GM12872 (cell line): ENCODE measurements around the gene ZNF625.

Experiments
- CTCF ChIP-seq: IDR thresholded peaks from 3 replicates; pipeline ENCODE4 v1.5.1; 2011; ENCODE audit warnings: low read depth, mild to moderate bottlenecking, low read length, moderate library complexity; ENCODE audit not compliant: insufficient read depth

ZNF625 gene

GRCh38 chr19:12145348-12145747, 11.2 kb downstream of the ZNF625 start:
- TF ChIP-seq CTCF: no peak

GRCh38 chr19:12141405-12141736, 15.2 kb downstream of the ZNF625 start:
- no peak for TF ChIP-seq CTCF

GRCh38 chr19:12140545-12141404, 15.8 kb downstream of the ZNF625 start:
- TF ChIP-seq CTCF: peak; percentile 91

GRCh38 chr19:12139885-12140544, 16.5 kb downstream of the ZNF625 start, which contains the start of gene ZNF20:
Gene ZNF20 (minus strand): TSS chr19:12140350. CDS start chr19:12140182, 168 bp downstream.
- no peak for TF ChIP-seq CTCF

GRCh38 chr19:12139269-12139668, 17.3 kb downstream of the ZNF625 start:
- no peak for TF ChIP-seq CTCF

GRCh38 chr19:12137221-12137940, 19.2 kb downstream of the ZNF625 start:
- TF ChIP-seq CTCF: peak; percentile 53; the same call in 2 of the 3 replicates

- TF ChIP-seq CTCF: no peak
Measured at GRCh38 chr19:12133069-12133468, 23.5 kb downstream of the ZNF625 start.
